ENCODE results near the gene PLPP3.
"Not testable (repeated sequence)": the region's sequence is repeated elsewhere in the genome, so short reads cannot be mapped to it uniquely, and the experiment has no call there.

The PLPP3 gene

GRCh38 chr1:56578963-56579875 lies at the start of gene PLPP3:
TSS of gene PLPP3 (minus strand) at chr1:56579563. CDS start at chr1:56579016, 547 bp downstream.
- no peak for DNase-seq (ENCODE audit: low read depth in 2 of 2, low spot score in 1 of 2)

- DNase-seq (ENCODE audit: low read depth in 2 of 2, low spot score in 1 of 2) = no peak
Observed at GRCh38 chr1:56627636-56628039, 48.3 kb upstream of the PLPP3 start.

GRCh38 chr1:56627019-56627635 lies 47.8 kb upstream of the PLPP3 start:
- no peak for DNase-seq (ENCODE audit: low read depth in 2 of 2, low spot score in 1 of 2)

- no peak for DNase-seq (ENCODE audit: low read depth in 2 of 2, low spot score in 1 of 2)
Observed at GRCh38 chr1:56626546-56626945, 47.2 kb upstream of the PLPP3 start.

GRCh38 chr1:56625819-56626440 lies 46.6 kb upstream of the PLPP3 start:
- DNase-seq (ENCODE audit: low read depth in 2 of 2, low spot score in 1 of 2) = no peak

GRCh38 chr1:56617141-56617540 lies 37.8 kb upstream of the PLPP3 start:
- DNase-seq (ENCODE audit: low read depth in 2 of 2, low spot score in 1 of 2) = no peak

GRCh38 chr1:56610770-56611169 lies 31.4 kb upstream of the PLPP3 start:
- not testable (repeated sequence) for DNase-seq (ENCODE audit: low read depth in 2 of 2, low spot score in 1 of 2)

GRCh38 chr1:56610097-56610496 lies 30.7 kb upstream of the PLPP3 start:
- not testable (repeated sequence) for DNase-seq (ENCODE audit: low read depth in 2 of 2, low spot score in 1 of 2)

- not testable (repeated sequence) for DNase-seq (ENCODE audit: low read depth in 2 of 2, low spot score in 1 of 2)
Observed at GRCh38 chr1:56595397-56596191, 16.2 kb upstream of the PLPP3 start.

- no peak for DNase-seq (ENCODE audit: low read depth in 2 of 2, low spot score in 1 of 2)
Observed at GRCh38 chr1:56591909-56592308, 12.5 kb upstream of the PLPP3 start.

- DNase-seq (ENCODE audit: low read depth in 2 of 2, low spot score in 1 of 2) = no peak
Observed at GRCh38 chr1:56590520-56591011, 11.2 kb upstream of the PLPP3 start.

- no peak for DNase-seq (ENCODE audit: low read depth in 2 of 2, low spot score in 1 of 2)
Observed at GRCh38 chr1:56589369-56589768, 10.0 kb upstream of the PLPP3 start.

GRCh38 chr1:56586502-56586901 lies 7.1 kb upstream of the PLPP3 start:
- DNase-seq (ENCODE audit: low read depth in 2 of 2, low spot score in 1 of 2) = no peak

GRCh38 chr1:56585985-56586384 lies 6.6 kb upstream of the PLPP3 start:
- no peak for DNase-seq (ENCODE audit: low read depth in 2 of 2, low spot score in 1 of 2)

- DNase-seq (ENCODE audit: low read depth in 2 of 2, low spot score in 1 of 2) = no peak
Observed at GRCh38 chr1:56584910-56585528, 5.7 kb upstream of the PLPP3 start.

GRCh38 chr1:56583957-56584468 lies 4.7 kb upstream of the PLPP3 start:
- DNase-seq (ENCODE audit: low read depth in 2 of 2, low spot score in 1 of 2) = no peak

- no peak for DNase-seq (ENCODE audit: low read depth in 2 of 2, low spot score in 1 of 2)
Observed at GRCh38 chr1:56580771-56581170, 1.4 kb upstream of the PLPP3 start.

- DNase-seq (ENCODE audit: low read depth in 2 of 2, low spot score in 1 of 2) = no peak
Observed at GRCh38 chr1:56578138-56578962, 1.0 kb downstream of the PLPP3 start.

GRCh38 chr1:56577406-56578137 lies 1.8 kb downstream of the PLPP3 start:
- no peak for DNase-seq (ENCODE audit: low read depth in 2 of 2, low spot score in 1 of 2)

Measured in stimulated activated CD8-positive, alpha-beta memory T cell treated with anti-CD3 and anti-CD28 coated beads, Interleukin-4, amount 100 ng/mL, for 4 hours (primary cell).